D721Med (cell line): Measurements from ENCODE around the gene ZPLD1.

ENCODE experiments used
- DNase-seq: peaks from one replicate; pipeline ENCODE4 v3.0.0; 2011; ENCODE audit warnings: low spot score; ENCODE audit not compliant: insufficient read length
- FAIRE-seq: peaks from 2 replicates; lab custom pipeline; 2011; peaks lifted over from hg19 to GRCh38; lab: Jason Lieb, UNC
- CTCF ChIP-seq: IDR thresholded peaks from 2 replicates; pipeline ENCODE4 v1.5.1; 2012; ENCODE audit warnings: mild to moderate bottlenecking, control low read depth; ENCODE audit not compliant: insufficient read depth; ENCODE audit errors: missing control alignments

Gene ZPLD1

GRCh38 chr3:102528727-102529126 is 93.9 kb downstream of the ZPLD1 start:
- no peak for TF ChIP-seq CTCF
- DNase-seq (no peak), FAIRE-seq (no peak)
